Stomach (tissue), 19 donors: ENCODE data around the gene SF3B1. TPM values are rescaled to one million over a fixed set of nuclear protein-coding genes. Genes with fewer than 3 reads are reported as not detected.
"Not testable (repeated sequence)": the region's sequence is repeated elsewhere in the genome, so short reads cannot be mapped to it uniquely, and the experiment has no call there.

Experiments used
- DNase-seq, 2 donors: peaks; one replicate each; pipeline versions ENCODE4 v3.0.0 to v3.0.0-alpha.2; 2013 to 2019
- H3K27ac ChIP-seq, 5 donors: fragments of 200-600 bp in 4 of 5; sonication (generic) in 4 of 5; one replicate each; pipeline ENCODE4 v1.5.1; 2013 to 2019; ENCODE audit warnings: mild to moderate bottlenecking in 1 of 5, moderate library complexity in 1 of 5
- H3K27me3 ChIP-seq, 3 donors: fragments of 200-600 bp; sonication (generic); one replicate each; pipeline ENCODE4 v1.5.1; 2017 to 2019; ENCODE audit warnings: mixed run types in 1 of 3
- H3K36me3 ChIP-seq, 4 donors: fragments of 200-600 bp; sonication (generic); 1 replicate in 3 of 4; 2 replicates in 1 of 4; pipeline ENCODE4 v1.5.1; 2016 to 2019
- H3K4me1 ChIP-seq, 4 donors: fragments of 200-600 bp; sonication (generic); one replicate each; pipeline ENCODE4 v1.5.1; 2016 to 2019
- H3K4me3 ChIP-seq, 4 donors: fragments of 200-600 bp; sonication (generic) in 3 of 4; one replicate each; pipeline ENCODE4 v1.5.1; 2016 to 2019; ENCODE audit warnings: mild to moderate bottlenecking in 1 of 4
- H3K9me3 ChIP-seq, 4 donors: fragments of 200-600 bp; sonication (generic); one replicate each; pipeline ENCODE4 v1.5.1; 2016 to 2019
- CTCF ChIP-seq, 7 experiments: fragments of 450-650 bp in 4 of 7; fragments of 200-600 bp in 3 of 7; sonication (generic) in 3 of 7; IDR thresholded peaks; one replicate each; pipeline ENCODE4 v1.5.1; 2016 to 2019; ENCODE audit warnings: antibody characterized with exemption in 7 of 7, control low read depth in 2 of 7, mild to moderate bottlenecking in 1 of 7
- EP300 ChIP-seq: sonication (generic); formaldehyde crosslinking; IDR thresholded peaks from one replicate; pipeline ENCODE4 v1.6.1; 2017; ENCODE audit warnings: antibody characterized with exemption
- POLR2A ChIP-seq, 4 donors: fragments of 450-650 bp; IDR thresholded peaks; one replicate each; pipeline ENCODE4 v1.6.1; 2016; ENCODE audit warnings: antibody characterized with exemption in 4 of 4, control low read depth in 2 of 4, mild to moderate bottlenecking in 1 of 4, moderate library complexity in 1 of 4
- POLR2AphosphoS5 ChIP-seq, 3 donors: sonication (generic); formaldehyde crosslinking; IDR thresholded peaks; one replicate each; pipeline ENCODE4 v1.6.1; 2016; ENCODE audit warnings: antibody characterized with exemption in 3 of 3
- WGBS, 5 donors: extraction: QIAGEN DNeasy Blood & Tissue Kit in 3 of 5; methylation state at CpG; one replicate each; pipeline versions ENCODE4 v1.1.5 to v1.1.7; 2013 to 2018; 5-methylcytosine and 5-hydroxymethylcytosine counted together
- intact Hi-C: fragments of 100-400 bp; cut with DNase I; formaldehyde crosslinking; loops from one replicate; pipeline ENCODE4 v1.15.1; 2023; ENCODE audit warnings: low total_unique reads
- long read RNA-seq, 10 donors: transcript quantifications; one replicate each; lab custom pipeline, GENCODE V29; 2026
- polyA plus RNA-seq, 3 donors: library from polyadenylated mRNA; stranded (reverse); fragments of 200-250 nt; gene quantifications; one replicate each; pipeline ENCODE4 v1.2.3, GENCODE V29; 2013
- total RNA-seq, 5 donors: library from RNA; depleted of rRNA; stranded (reverse); fragments of >200 nt; gene quantifications; one replicate each; pipeline versions ENCODE4 v1.1.0 to v1.2.3, GENCODE V29; 2014 to 2016
- donor health status: healthy with polysubstance abuse.
- donor health status: Bipolar disorder and iron deficiency.
- donor health status: healthy.

The SF3B1 gene, protein sequence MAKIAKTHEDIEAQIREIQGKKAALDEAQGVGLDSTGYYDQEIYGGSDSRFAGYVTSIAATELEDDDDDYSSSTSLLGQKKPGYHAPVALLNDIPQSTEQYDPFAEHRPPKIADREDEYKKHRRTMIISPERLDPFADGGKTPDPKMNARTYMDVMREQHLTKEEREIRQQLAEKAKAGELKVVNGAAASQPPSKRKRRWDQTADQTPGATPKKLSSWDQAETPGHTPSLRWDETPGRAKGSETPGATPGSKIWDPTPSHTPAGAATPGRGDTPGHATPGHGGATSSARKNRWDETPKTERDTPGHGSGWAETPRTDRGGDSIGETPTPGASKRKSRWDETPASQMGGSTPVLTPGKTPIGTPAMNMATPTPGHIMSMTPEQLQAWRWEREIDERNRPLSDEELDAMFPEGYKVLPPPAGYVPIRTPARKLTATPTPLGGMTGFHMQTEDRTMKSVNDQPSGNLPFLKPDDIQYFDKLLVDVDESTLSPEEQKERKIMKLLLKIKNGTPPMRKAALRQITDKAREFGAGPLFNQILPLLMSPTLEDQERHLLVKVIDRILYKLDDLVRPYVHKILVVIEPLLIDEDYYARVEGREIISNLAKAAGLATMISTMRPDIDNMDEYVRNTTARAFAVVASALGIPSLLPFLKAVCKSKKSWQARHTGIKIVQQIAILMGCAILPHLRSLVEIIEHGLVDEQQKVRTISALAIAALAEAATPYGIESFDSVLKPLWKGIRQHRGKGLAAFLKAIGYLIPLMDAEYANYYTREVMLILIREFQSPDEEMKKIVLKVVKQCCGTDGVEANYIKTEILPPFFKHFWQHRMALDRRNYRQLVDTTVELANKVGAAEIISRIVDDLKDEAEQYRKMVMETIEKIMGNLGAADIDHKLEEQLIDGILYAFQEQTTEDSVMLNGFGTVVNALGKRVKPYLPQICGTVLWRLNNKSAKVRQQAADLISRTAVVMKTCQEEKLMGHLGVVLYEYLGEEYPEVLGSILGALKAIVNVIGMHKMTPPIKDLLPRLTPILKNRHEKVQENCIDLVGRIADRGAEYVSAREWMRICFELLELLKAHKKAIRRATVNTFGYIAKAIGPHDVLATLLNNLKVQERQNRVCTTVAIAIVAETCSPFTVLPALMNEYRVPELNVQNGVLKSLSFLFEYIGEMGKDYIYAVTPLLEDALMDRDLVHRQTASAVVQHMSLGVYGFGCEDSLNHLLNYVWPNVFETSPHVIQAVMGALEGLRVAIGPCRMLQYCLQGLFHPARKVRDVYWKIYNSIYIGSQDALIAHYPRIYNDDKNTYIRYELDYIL
- total RNA-seq (100 to 1,000 TPM; 154 to 520 (median 382) TPM), polyA plus RNA-seq (100 to 1,000 TPM in 1 of 3 donors, 10 to 100 TPM in 2; 47.4 to 201 (median 51.5) TPM)
- long read RNA-seq, donor 1, full-length matches to known transcripts, result 6 of 15 reads
- long read RNA-seq, donor 1, partial matches to known transcripts, result 9 of 15 reads
- long read RNA-seq, donor 1, other reads (novel, unspliced or antisense), result 0 of 15 reads
- long read RNA-seq, donor 2, full-length matches to known transcripts, result 15 of 377 reads
- long read RNA-seq, donor 2, partial matches to known transcripts, result 330 of 377 reads
- long read RNA-seq, donor 2, other reads (novel, unspliced or antisense), result 32 of 377 reads
- long read RNA-seq, donor 3, full-length matches to known transcripts, result 13 of 39 reads
- long read RNA-seq, donor 3, partial matches to known transcripts, result 26 of 39 reads
- long read RNA-seq, donor 3, other reads (novel, unspliced or antisense), result 0 of 39 reads
- long read RNA-seq, donor 4, full-length matches to known transcripts, result 4 of 4 reads
- long read RNA-seq, donor 4, partial matches to known transcripts, result 0 of 4 reads
- long read RNA-seq, donor 4, other reads (novel, unspliced or antisense), result 0 of 4 reads
- long read RNA-seq, donor 5, full-length matches to known transcripts, result 21 of 43 reads
- long read RNA-seq, donor 5, partial matches to known transcripts, result 22 of 43 reads
- long read RNA-seq, donor 5, other reads (novel, unspliced or antisense), result 0 of 43 reads
- long read RNA-seq, donor 6, result 0 reads
- long read RNA-seq, donor 7, full-length matches to known transcripts, result 27 of 41 reads
- long read RNA-seq, donor 7, partial matches to known transcripts, result 14 of 41 reads
- long read RNA-seq, donor 7, other reads (novel, unspliced or antisense), result 0 of 41 reads
- long read RNA-seq, donor 8, full-length matches to known transcripts, result 25 of 74 reads
- long read RNA-seq, donor 8, partial matches to known transcripts, result 49 of 74 reads
- long read RNA-seq, donor 8, other reads (novel, unspliced or antisense), result 0 of 74 reads
- long read RNA-seq, donor 9, full-length matches to known transcripts, result 30 of 43 reads
- long read RNA-seq, donor 9, partial matches to known transcripts, result 13 of 43 reads
- long read RNA-seq, donor 9, other reads (novel, unspliced or antisense), result 0 of 43 reads
- long read RNA-seq, donor 10, full-length matches to known transcripts, result 13 of 13 reads
- long read RNA-seq, donor 10, partial matches to known transcripts, result 0 of 13 reads
- long read RNA-seq, donor 10, other reads (novel, unspliced or antisense), result 0 of 13 reads

- peaks cover 0 to under 1% (median under 1%) of the 10 kb centered on the region in 4 donors for H3K36me3 ChIP-seq
- intact Hi-C loops, result no loop called here
- 0% methylated on average over 52 to 74 of the region's 74 CpGs for WGBS, 5 donors
Measured at GRCh38 chr2:197434541-197435513, at the start of gene SF3B1. SF3B1 (minus strand) TSS chr2:197435028; CDS start chr2:197434999, 29 bp downstream.

DNA sequence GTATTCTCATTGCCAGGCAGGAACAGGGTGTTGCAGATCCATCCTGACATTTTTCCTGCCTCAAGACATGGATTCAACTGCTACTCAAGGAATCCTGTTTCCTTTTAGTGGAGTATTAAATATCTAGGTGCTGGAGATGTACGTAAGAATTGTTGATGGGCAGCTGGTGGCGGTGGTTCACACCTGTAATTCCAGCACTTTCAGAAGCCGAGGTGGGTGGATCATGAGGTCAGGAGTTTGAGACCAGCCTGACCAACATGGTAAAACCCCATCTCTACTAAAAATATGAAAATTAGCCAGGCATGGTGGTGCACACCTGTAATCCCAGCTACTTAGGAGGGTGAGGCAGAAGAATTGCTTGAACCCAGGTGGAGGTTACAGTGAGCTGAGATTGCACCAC is 49.4 kb upstream of the SF3B1 start:
- Histone ChIP-seq H3K36me3 (peaks cover 28 to 92% (median 78%) of the 10 kb centered on the region in 4 donors), H3K9me3 (peaks cover 10 to 21% (median 15%) of the 10 kb centered on the region in 4 donors)
- H3K4me3 ChIP-seq, H3K4me1 ChIP-seq, intact Hi-C loops, DNase-seq, H3K27ac ChIP-seq, H3K27me3 ChIP-seq: not testable (repeated sequence)
- WGBS, 5 donors, result 91 to 96% (median 92%) methylated on average over 3 of the region's 3 CpGs

More at GRCh38 chr2:197434541-197435513, at the start of gene SF3B1:
- no peaks in the 10 kb centered on the region for H3K9me3 ChIP-seq
- DNase-seq, result peak; percentile 98 to 100
- peak within 1 kb of the TSS; percentile 83 to 98 (median 93) for H3K4me3 ChIP-seq
- peak within 1 kb of the TSS; percentile 94 to 99 (median 97) for H3K27ac ChIP-seq
- H3K27me3 ChIP-seq, result no peaks in the 10 kb centered on the region
- H3K4me1 ChIP-seq, result peaks cover 36 to 52% (median 50%) of the 10 kb centered on the region in 4 donors
- TF ChIP-seq CTCF (IDR thresholded peaks at IDR 0.05) (peak in 1 of 7 experiments; percentile 17), EP300 (no peak), POLR2AphosphoS5 (IDR thresholded peaks at IDR 0.05) (peak; percentile 93 to 98 (median 97)), POLR2A (IDR thresholded peaks at IDR 0.05) (peak in 2 of 4 donors; percentile 81 to 91)
